Measurements from ENCODE around the gene PPARG.
"Not testable (repeated sequence)": the region's sequence is repeated elsewhere in the genome, so short reads cannot be mapped to it uniquely, and the experiment has no call there.

The PPARG gene

GRCh38 chr3:12445523-12446240, 156.8 kb downstream of the PPARG start:
- DNase-seq, result no peak

- no peak for DNase-seq
Observed at GRCh38 chr3:12446298-12446697, 157.4 kb downstream of the PPARG start.

- no peak for DNase-seq
Observed at GRCh38 chr3:12447075-12447474, 158.2 kb downstream of the PPARG start.

GRCh38 chr3:12448404-12449202, 159.7 kb downstream of the PPARG start:
- DNase-seq, result not testable (repeated sequence)

- DNase-seq, result no peak
Observed at GRCh38 chr3:12449889-12450682, 161.2 kb downstream of the PPARG start.

- DNase-seq, result no peak
Observed at GRCh38 chr3:12451481-12451880, 162.6 kb downstream of the PPARG start.

GRCh38 chr3:12451960-12452359, 163.1 kb downstream of the PPARG start:
- DNase-seq, result no peak

GRCh38 chr3:12452361-12453330, 163.8 kb downstream of the PPARG start:
- DNase-seq, result no peak

- DNase-seq, result no peak
Observed at GRCh38 chr3:12454076-12454815, 165.4 kb downstream of the PPARG start.

- DNase-seq, result no peak
Observed at GRCh38 chr3:12454816-12455121, 165.9 kb downstream of the PPARG start.

GRCh38 chr3:12455740-12456139, 166.9 kb downstream of the PPARG start:
- no peak for DNase-seq

GRCh38 chr3:12456441-12456840, 167.6 kb downstream of the PPARG start:
- no peak for DNase-seq

- DNase-seq, result not testable (repeated sequence)
Observed at GRCh38 chr3:12457380-12457779, 168.5 kb downstream of the PPARG start.

GRCh38 chr3:12458901-12459300, 170.0 kb downstream of the PPARG start:
- DNase-seq, result no peak

GRCh38 chr3:12460127-12460526, 171.3 kb downstream of the PPARG start:
- DNase-seq, result no peak

- no peak for DNase-seq
Observed at GRCh38 chr3:12461097-12461649, 172.3 kb downstream of the PPARG start.

GRCh38 chr3:12462159-12462947, 173.5 kb downstream of the PPARG start:
- no peak for DNase-seq

- no peak for DNase-seq
Observed at GRCh38 chr3:12463686-12464085, 174.8 kb downstream of the PPARG start.

GRCh38 chr3:12464181-12464580, 175.3 kb downstream of the PPARG start:
- DNase-seq, result no peak

GRCh38 chr3:12465151-12465835, 176.4 kb downstream of the PPARG start:
- DNase-seq, result no peak

Measured in NCI-H526 (cell line).